HG02943 (cell line): ENCODE data around the gene ZNF462.
"Not testable (repeated sequence)": the region's sequence is repeated elsewhere in the genome, so short reads cannot be mapped to it uniquely, and the experiment has no call there.

Experiments
- ATAC-seq: cut with Tn5 transposase; IDR thresholded peaks from one replicate; pipeline ENCODE4 v1.9.1; 2021; ENCODE audit warnings: mild to moderate bottlenecking, low read depth, moderate library complexity; ENCODE audit not compliant: unreplicated experiment

Gene ZNF462

DNA sequence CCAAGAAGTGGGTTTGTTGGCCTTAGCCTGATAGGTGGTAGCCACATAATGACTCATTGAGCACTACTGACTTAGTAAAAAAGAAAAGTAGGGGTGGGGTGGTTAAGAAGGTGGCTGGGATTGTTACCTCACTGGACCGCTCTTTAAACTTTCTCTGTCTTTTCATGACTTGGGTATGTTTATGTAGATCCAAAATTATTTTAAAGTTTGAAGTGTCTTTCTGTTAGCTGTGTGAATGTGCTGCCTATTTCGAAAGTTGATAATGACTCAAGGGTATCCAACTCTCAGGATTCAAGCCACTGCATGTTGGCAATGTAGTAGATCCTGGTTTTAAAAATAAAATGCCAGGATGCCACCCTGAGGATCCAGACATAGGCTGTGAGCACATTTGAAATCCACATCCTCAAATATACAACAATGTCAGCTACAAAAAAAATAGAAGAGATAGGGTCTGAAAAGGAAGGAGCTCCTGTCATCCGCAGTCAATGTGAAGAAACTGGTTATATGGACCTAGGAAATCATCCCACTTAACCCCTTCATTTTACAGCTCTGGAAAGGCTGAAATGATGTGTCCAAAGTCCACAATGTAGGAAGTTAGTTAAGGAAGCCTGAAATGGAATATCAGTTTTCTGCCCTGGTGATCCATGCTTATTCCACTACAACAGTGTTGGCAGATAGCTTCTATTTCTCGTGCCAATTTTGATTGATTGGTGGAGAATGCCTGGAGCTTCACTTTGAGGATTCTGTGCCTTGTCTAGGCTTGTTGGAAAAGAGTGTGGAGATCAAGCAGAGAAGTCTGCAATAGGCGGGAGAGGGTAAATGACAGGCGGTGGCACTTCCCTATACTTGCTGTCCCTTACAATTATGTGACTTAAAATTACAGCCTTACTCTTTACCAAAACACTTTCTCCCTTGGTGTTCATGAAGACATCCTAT, 23.4 kb downstream of the ZNF462 start:
- ATAC-seq: no peak

DNA sequence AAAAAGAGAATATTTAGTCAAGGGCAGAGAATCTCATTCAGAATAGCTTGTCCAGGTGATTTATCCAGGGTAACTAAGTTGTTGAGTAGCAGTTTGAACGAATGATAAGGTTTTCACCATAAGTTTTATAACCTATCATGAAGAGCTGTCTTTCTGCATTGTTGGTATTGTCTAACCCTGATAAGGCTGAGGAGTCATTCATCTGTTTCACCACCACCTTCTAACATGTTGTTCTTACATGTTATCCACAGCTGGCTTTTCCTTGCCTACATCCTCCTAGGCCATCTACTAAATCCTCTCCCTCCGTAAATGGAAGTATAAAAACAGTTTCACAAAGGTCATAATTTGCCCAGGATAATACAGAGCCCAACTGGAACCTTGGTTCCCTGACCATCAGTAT, 24.1 kb downstream of the ZNF462 start:
- no peak for ATAC-seq

DNA sequence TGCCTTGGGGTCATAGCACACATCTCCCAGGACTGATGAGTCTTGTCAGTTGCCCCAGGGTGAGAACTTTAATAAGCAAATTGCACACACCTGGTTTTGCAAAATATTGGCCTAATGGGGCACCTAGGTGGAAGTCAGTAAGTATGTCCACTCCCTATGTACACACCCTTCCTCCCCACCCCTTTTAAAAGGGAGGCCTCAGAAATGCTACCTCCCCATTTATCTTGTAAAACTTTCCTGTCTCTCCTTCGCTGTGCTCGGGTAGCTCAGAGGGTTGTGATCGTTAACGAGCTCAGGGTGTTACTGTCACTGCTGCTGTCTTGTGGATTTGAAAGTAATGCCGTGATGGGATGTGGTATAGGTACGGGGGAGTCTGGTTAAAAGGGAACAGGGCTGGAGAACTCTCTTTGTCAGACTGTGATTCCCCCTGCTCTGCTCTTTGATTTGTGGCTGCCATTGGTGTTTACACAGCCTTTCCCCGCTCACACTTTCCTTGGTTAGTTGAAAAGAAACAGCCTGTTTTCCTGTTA, 26.2 kb downstream of the ZNF462 start:
- ATAC-seq: no peak

DNA sequence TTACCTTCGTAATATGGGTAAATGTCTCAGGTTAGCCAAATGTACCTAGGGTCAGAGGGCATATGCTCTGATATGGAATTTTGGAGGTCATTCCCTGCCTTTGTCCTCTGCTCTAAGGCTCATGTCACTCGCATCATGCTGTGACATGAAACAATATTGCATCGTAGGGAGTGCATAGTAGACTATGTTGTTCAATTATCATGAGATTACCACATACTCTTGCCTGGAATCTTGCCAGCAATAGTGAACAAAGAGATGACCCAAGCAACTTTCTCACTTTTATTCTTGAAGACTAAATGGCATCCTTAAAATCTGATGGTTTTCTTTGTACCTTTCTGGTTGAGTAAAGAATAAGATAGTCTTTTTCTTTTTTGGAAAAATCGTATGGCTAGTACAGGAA, 27.6 kb downstream of the ZNF462 start:
- no peak for ATAC-seq

DNA sequence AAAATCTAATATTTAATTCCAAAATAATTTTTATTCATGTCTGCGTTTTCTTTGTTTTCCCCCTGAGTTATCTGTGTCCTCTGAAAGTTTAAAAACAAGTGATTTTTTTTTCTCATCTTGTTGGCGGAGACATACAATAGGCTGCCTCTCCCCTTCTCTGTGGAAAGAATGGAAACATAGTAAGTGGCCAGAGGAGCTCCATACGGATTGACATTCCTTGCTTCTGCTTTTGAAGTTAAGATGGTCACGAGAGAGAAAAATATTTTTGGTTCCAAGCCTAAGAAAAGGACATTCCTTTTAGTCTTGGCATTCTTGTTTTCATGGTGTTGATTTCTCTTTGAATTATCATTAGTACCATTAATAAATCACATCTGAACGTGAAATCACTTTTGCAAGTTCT, 28.3 kb downstream of the ZNF462 start:
- no peak for ATAC-seq

DNA sequence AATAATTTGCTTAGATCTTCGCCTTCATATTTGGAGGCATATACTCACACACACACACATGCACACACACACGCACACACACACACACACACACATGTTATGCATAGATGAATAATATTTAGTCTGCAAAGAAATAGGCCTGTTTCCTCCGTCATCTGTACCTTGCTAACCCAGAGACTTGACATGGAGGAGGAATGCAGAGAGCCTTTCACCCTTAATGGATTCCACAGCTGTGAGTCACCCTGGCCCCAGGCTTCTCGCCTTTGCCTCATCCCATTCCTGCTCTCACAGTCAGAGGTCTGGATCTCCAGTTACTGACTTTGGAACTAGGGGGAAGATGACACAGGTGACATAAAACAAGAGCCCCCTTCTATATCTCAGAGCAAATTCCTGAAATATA, 29.7 kb downstream of the ZNF462 start:
- no peak for ATAC-seq

DNA sequence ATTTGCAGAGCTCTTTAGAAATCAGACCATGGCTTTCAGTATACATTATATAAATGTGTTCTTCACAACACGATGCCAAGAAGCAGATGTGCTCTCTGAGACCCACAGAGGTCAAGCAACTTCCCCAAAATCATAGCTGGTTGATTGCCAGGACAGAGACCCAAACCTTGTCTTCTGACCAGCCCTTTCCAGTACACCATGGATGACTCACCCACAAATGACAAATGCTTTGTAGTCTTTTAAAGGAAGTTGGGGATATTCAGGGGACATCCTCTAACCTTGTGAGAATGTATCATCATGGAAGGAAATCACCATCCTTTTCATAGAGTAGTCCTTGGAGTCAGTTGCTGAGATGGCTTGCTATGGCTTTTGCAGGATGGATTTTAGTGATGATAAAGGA, 30.1 kb downstream of the ZNF462 start:
- ATAC-seq: no peak

DNA sequence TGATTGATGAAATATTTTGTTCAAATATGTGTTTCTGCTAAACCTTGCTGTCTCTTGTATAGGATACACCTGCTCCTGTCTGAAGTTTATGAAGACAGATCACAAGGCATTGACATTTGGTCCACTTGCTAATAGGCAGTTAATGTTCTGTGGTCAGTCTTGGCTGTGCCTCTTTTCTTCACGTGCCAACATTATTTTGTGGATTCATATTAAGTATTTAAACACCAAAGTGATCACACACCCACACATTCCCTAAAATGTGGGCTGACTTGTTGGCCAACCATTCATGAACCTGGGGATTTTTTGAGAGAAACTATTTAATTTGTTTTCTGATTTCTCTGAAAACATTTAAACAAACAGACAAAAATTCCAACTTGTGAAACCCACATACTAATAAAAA, 33.7 kb downstream of the ZNF462 start:
- no peak for ATAC-seq

DNA sequence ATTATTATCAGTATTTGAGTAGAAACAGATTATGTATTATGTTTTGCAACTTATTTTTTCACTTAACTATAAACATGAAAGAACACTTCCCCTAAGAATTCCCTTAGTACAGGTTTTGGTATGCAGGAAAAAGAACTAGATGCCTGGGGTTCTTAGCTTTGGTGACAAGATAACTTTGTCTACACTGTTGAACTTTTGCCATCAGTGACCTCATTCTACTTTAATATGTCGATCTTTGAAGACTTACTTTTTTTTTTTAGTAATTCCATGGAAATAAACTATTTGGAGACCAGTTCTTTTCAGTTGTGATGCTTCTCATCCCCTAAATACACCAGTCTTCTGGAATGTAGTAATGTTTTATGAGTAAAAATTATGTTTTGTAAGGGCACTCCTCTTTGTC, 34.3 kb downstream of the ZNF462 start:
- ATAC-seq: no peak

DNA sequence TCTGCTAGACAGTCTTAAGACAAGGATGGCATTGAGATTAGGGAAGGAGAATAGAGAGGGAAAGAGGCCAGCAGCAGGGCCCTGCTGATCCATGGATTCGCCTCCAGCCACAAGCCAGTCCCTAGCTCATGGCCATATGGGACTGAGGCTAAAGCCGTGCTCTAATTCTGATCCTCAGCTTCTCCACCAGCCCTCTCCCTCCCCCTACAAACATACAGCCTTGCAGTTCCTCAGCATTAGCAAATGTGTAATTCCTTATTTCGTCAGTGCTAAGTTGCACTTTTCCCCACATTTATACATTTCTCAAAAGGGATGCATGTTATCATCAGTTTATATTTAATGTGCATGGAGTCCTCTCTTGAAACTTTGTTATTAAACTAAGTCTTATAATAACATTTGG, 34.8 kb downstream of the ZNF462 start:
- no peak for ATAC-seq

DNA sequence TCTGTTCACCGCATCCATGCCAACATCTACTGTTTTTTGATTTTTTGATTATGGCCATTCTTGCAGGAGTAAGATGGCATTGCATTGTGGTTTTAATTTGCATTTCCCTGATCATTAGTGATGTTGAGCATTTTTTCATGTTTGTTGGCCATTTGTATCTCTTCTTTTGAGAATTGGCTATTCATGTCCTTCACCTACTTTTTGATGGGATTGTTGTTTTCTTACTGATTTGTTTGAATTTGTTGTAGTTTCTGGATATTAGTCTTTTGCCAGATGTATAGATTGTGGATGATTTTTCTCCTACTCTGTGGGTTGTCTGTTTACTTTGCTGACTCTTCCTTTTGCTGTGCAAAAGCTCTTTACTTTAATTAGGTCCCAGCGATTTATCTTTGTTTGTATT, 37.6 kb downstream of the ZNF462 start:
- ATAC-seq: not testable (repeated sequence)

DNA sequence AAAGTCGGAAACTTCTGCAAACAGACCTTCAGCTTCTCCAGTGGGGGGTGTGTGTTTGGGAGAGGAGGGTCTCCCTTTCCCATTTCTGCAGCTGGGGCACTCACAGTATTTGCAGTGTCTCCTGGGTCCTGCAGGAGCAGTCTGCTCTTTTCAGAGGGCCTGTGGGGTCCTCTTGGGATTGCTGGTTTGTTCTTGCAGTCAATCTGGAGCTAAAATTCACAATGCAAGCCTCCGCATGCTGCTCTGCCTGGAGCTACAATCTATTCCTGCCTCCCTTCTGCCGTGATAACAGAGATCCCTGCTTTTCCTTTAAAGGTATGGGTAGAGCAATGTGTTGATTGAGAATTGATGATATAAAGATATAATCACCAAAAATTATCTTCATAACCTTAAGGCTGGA, 43.2 kb downstream of the ZNF462 start:
- no peak for ATAC-seq

DNA sequence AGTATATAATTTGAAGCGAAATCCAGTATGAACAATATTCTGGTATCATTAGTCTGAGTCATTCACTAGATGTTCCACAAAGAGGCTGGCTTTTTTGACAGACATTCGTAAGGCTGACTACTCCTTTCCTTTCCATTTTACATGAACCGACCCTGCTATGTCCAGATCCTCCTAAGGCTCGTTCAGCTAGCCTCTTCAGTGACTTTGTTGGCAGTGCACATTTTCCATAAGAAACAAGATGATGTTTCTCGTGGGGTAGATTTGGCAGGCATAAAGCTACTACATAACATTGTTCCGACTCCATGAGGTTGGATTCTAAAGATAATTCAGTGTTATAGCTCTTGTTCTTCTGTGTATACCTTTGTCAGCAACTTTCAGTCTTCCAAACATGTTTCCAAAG, 49.0 kb downstream of the ZNF462 start:
- ATAC-seq: no peak

DNA sequence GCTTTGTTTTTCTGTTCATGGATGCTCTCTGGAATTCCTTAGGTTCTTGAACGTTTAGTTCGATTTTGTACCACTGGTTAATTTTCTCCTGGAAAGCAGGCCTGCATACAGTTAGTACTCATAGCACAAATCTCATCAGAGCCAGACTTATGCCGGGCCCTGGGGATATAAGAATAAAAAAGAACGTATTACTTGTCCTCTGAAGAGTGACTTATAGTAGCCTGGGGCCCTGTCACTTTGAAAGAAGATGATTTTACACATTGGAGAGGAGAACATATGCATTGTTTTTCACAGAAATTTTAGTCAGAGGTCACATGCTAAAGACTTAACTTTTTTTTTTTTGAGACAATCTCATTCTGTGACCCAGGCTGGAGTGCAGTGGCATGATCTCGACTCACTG, 50.3 kb downstream of the ZNF462 start:
- ATAC-seq: no peak

DNA sequence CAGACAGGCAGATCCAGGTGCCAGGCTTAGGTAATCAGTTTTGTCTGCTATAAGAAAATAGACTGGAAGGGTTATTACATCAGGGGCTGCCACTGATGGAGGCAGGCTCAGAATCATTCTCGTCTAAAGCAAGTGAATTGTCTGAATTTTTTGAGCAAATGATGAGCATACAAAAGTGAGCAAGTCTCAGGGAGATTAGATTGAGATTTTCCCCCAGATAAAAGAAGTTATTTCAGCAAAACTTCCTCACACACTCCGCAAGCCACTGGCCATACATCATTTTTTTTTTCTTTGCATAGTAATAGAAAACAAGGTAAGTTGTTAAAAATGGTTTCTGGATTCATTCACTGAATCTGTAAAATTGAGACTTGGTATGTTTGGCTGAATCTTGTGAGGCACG, 52.9 kb downstream of the ZNF462 start:
- ATAC-seq: no peak

DNA sequence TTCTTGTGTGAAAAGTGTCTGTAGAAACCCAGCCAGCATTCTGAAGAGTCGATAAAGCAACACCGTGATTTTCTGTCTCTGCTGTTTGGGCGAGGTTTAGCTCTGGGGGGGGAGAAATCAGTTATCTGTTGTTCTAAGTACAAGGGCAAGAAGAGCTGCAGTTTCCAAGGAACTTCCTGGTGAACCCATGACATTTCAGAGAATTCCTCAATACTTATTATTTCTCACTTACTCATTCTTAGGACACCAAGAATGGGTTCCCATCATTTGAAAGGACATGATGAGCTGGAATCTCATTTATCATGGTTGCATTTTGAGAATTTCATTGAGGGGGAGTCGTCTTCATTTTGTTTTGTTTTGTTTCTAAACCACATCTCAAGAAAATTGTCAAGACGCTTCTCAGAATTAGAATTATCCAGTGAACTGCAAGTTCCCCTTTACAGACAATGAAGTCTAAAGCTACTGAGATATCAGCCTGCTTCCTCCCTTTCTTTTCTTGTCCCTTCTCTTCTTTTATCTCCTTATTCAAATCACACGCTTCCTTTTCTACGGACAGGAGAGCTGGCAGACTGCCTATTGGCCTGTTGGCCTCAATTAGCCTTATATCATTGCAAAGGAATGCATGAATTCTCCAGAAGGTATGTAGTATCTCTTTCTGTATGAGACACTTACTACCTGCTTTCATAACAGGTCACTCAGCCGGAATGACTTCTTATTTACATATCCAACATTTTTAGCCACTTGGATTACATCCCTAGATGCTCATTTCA, 53.7 kb downstream of the ZNF462 start:
- no peak for ATAC-seq

DNA sequence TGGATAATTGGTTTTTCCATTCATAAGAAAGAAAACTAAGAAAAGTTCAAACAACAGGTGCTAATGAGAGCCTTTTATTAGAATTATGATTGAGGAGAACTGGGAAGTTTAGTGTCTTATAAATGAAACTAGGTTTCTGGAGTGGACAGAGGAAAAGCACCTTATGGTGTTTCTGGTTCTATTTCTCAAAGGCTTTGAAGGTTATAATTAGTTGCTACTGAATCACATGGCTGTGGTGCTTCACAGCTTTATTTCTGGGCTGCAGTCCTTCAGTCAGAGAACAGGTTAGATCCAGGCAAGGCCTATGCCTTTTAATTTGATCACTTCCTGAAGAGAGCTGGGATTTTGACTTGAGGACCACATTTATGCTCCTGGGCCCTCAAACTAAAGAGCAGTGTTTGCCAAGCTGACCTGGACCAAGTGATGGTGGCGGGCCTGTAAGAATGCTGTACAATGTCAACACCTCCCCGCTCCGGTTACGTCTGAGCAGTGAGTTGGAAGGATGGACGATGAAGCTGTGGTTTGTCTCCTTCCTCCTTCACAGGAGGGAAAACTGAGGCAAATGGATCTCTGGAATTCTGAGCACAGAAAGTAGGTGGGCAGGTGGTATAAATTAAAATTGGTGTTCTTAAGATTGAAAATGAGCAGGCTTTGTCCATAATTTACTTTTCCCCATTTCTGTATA, 56.0 kb downstream of the ZNF462 start:
- ATAC-seq: no peak

DNA sequence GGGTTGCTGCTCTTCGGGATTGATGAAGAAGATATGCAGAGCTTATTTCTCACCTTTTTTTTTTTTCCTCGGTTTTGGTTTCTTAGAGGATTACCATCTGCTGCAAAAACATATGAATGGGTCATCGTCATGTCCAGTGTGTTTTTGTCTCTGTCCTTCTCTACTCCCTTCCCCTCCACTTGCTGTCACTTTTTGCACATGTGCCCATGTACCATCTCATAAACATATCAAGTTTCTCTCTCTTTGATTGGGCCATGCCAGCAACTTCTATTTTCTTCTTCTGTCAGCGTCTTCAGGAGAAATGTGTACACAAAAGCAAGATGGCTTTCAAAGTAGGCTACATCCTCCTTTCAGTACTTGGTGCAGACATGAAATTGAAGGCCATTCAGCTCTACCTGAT, 57.1 kb downstream of the ZNF462 start:
- no peak for ATAC-seq

DNA sequence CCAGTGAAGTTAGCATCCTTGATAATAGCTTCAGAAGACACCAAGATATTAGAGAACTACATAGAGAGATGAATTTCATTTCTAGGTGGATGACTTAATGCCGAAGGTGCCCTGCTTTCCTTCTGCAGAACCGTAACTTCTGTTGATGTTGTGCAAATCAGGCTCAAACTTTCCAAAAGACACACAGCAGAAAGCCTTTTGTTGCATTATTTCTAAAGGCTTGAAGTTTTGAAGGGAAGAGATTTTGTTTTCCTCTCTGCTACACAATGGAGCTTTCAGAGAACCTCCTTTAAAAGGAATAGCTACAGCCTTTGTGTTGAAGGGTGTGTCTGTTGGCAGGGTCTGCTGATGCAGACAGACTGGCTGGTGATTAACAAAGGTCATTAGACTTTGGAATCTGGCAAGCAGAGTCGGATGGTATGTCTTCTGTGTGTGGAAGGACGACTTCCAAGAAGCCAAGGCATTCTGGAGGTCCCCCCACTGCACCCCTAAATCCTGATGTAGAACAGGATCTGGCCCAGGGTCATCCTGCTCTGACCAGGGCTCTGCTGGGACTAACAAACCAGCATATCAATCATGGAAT, 57.8 kb downstream of the ZNF462 start:
- ATAC-seq: no peak

DNA sequence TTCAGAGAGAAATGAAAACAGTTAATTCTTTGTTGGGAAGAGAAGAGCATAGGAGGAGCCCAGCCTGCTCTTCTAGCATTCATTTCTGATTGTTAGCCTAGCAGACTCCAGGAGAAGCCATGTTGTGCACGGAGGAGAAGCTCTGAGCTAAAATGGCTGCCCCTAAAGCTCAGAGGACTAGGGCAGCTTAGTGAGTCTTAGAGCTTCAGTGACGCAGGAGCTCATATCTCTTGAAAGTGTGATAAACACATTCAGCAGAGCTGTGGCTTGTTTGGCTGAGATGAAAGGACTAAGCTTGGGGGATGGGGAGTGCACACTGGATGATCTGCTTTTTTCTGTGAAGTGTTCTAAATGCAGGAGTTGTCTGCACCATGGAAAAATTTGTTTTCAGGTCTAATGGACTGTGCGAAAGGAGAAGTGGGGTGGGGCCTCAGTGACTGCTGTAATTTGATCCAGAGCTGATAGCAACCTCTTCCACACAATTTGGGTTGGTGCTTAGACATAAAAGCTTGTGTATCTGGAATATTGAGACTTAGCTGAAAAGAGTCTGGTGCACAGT, 58.5 kb downstream of the ZNF462 start:
- no peak for ATAC-seq
